Measurements from ENCODE around the gene MAPK11. TPM values are rescaled to one million over a fixed set of nuclear protein-coding genes. Genes with fewer than 3 reads are reported as not detected.
A peak's percentile ranks its signal among the peaks of the same experiment; 100 is the strongest.

MAPK11 gene
- total and polyA plus RNA-seq, 2 donors (not counting 1 experiment from before 2014, with no cell fraction given): 8.1 to 9.9 TPM

DNA sequence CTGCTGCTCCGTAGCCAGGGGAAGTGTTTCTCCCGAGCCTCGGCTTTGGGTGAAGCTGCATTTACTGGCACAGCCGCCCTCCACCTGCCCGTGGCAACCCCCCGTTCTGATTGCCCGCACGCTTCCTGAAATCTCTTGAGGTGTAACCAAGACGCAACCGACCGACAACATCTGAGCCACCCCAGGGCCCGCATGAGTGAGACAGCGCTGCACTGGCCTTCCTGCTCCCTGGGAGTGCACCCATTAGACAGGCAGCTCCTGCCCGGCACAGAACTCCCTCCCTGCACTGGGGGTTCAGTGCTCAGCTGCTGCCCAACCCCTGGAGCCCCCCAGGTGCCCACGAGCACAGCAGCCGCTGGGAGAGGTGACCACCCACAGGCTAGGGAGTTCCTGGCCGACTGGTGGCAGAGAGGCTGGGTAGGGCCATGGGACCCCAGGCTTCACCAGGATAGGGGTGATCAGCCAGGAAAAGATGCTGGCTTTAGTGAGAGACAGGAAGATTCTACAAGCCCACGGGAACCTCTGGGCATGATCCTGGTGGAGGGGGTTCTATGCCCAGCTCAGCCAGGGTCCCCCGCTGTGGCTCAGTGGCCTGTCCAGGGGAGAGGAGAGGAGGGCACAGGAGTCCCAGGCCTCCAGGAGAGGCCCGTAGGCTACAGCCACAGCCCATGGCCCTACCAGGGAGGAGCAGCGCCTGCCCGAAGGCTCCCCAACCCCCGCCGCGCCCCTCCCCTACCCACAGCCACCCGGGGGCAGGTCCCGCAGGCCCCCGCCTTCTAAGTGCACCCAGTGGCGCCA lies 22.7 kb upstream of the MAPK11 start:
- ChIA-PET POLR2A (interaction anchor here (0.6 to 4.2 kb wide), 6 partner anchors 12 to 102 kb away, joined by 3 to 53 read pairs (median 3); partner anchors contain the start of gene PLXNB2), CTCF (interaction anchor here (1.1 to 1.6 kb wide), 7 partner anchors 9 to 40 kb away, joined by 3 to 5 read pairs (median 4); partner anchors contain the start of gene DENND6B)
- H3K27me3 ChIP-seq (replicated peaks in 1 of 4; ENCODE audit: control extremely low read depth in 1 of 4, control insufficient read depth in 3 of 4, insufficient read depth in 4 of 4, low read length in 3 of 4): peaks cover 0 to 32% (median 12%) of the 10 kb centered on the region in 4 experiments
- Mint-ChIP-seq H3K27ac (peak overlapping the region; percentile 71), H3K9me3 (ENCODE audit: insufficient read depth) (no peaks in the 10 kb centered on the region), H3K27me3 (peaks cover 14% of the 10 kb centered on the region), H3K4me1 (peaks cover 37% of the 10 kb centered on the region), H3K4me3 (peak overlapping the region; percentile 86)
- H3K79me2 ChIP-seq (ENCODE audit: control insufficient read depth, insufficient read depth, low read length): no peaks in the 10 kb centered on the region
- no peaks in the 10 kb centered on the region for H3K36me3 ChIP-seq (replicated peaks in 1 of 2; ENCODE audit: control extremely low read depth in 1 of 2, control insufficient read depth in 1 of 2, extremely low read depth in 1 of 2, insufficient read depth in 2 of 2, low read length in 1 of 2)
- no peak overlapping the region for H3K27ac ChIP-seq (ENCODE audit: low read length in 2 of 2)
- DNase-seq (peak; percentile 85), ATAC-seq (ENCODE audit: low read depth) (peak; percentile 72)
- WGBS (ENCODE audit: insufficient coverage): 7% methylated on average over 25 of the region's 29 CpGs
- H3K4me3 ChIP-seq (ENCODE audit: control extremely low read depth in 1 of 5, extremely low read depth in 1 of 5, insufficient read depth in 1 of 5, low read depth in 2 of 5, low read length in 4 of 5): peak overlapping the region in 3 of 5 experiments; percentile 8 to 40 (median 31)
- TF ChIP-seq EZH2 (IDR thresholded peaks at IDR 0.05; ENCODE audit: borderline replicate concordance, insufficient read depth, low read depth, low read length, poor library complexity, severe bottlenecking): no peak
- TF ChIP-seq, protein P1, sequence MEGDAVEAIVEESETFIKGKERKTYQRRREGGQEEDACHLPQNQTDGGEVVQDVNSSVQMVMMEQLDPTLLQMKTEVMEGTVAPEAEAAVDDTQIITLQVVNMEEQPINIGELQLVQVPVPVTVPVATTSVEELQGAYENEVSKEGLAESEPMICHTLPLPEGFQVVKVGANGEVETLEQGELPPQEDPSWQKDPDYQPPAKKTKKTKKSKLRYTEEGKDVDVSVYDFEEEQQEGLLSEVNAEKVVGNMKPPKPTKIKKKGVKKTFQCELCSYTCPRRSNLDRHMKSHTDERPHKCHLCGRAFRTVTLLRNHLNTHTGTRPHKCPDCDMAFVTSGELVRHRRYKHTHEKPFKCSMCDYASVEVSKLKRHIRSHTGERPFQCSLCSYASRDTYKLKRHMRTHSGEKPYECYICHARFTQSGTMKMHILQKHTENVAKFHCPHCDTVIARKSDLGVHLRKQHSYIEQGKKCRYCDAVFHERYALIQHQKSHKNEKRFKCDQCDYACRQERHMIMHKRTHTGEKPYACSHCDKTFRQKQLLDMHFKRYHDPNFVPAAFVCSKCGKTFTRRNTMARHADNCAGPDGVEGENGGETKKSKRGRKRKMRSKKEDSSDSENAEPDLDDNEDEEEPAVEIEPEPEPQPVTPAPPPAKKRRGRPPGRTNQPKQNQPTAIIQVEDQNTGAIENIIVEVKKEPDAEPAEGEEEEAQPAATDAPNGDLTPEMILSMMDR (IDR thresholded peaks at IDR 0.05): no peak
- peaks cover 0 to 8% (median 0%) of the 10 kb centered on the region in 3 donors for H3K9me3 ChIP-seq (ENCODE audit: control extremely low read depth in 1 of 3, control insufficient read depth in 2 of 3, insufficient read depth in 1 of 3, low read length in 2 of 3)
- intact Hi-C loops (cut with micrococcal nuclease): loop anchor here (1.0 kb wide), 3 partner anchors 13 to 49 kb away; partner anchors contain the start of gene DENND6B
- peak overlapping the region; percentile 85 for H3K4me2 ChIP-seq (replicated peaks; ENCODE audit: low read depth, low read length, poor library complexity, severe bottlenecking)
- no peak overlapping the region for H2AFZ ChIP-seq (ENCODE audit: insufficient read depth, low read depth, low read length, poor library complexity, severe bottlenecking)
- H3K4me1 ChIP-seq (ENCODE audit: control insufficient read depth in 2 of 2, insufficient read depth in 2 of 2, low read length in 2 of 2): peaks cover 36 to 44% of the 10 kb centered on the region in 2 donors
- H3K9ac ChIP-seq (ENCODE audit: low read length): peak overlapping the region; percentile 57
- peaks cover 14% of the 10 kb centered on the region for H4K20me1 ChIP-seq (ENCODE audit: control insufficient read depth, insufficient read depth, low read length, poor library complexity, severe bottlenecking)

Data from B cell (primary cell).